KMS-11 (cell line): ENCODE measurements around the gene SMIM15.

ENCODE experiments used
- H2AFZ ChIP-seq: fragments of 200-600 bp; sonication (generic); 2 replicates; pipeline ENCODE4 v1.6.1; 2016; ENCODE audit warnings: antibody characterized with exemption, mixed run types, low read depth
- H3K27ac ChIP-seq: fragments of 200-600 bp; sonication (generic); 2 replicates; pipeline ENCODE4 v1.6.1; 2016; ENCODE audit warnings: mild to moderate bottlenecking, mixed run types
- H3K27me3 ChIP-seq: fragments of 200-600 bp; sonication (generic); 2 replicates; pipeline ENCODE4 v1.6.1; 2017; ENCODE audit warnings: mild to moderate bottlenecking, low read depth, mixed run types, moderate library complexity; ENCODE audit not compliant: insufficient read depth
- H3K36me3 ChIP-seq: fragments of 200-600 bp; sonication (generic); 2 replicates; pipeline ENCODE4 v1.6.1; 2017; ENCODE audit warnings: mild to moderate bottlenecking, mixed run types; ENCODE audit not compliant: insufficient read depth
- H3K4me1 ChIP-seq: fragments of 200-600 bp; sonication (generic); 2 replicates; pipeline ENCODE4 v1.6.1; 2016; ENCODE audit warnings: mild to moderate bottlenecking, low read depth, mixed run types; ENCODE audit not compliant: poor library complexity, severe bottlenecking
- H3K4me2 ChIP-seq: fragments of 200-600 bp; sonication (generic); 2 replicates; pipeline ENCODE4 v1.7.0; 2016; ENCODE audit warnings: mild to moderate bottlenecking, mixed run types
- H3K4me3 ChIP-seq: fragments of 200-600 bp; sonication (generic); IDR thresholded peaks from 2 replicates; pipeline ENCODE4 v1.6.1; 2017; ENCODE audit warnings: low read depth, low read length, mixed read lengths; ENCODE audit not compliant: insufficient read depth
- H3K79me2 ChIP-seq: fragments of 200-600 bp; sonication (generic); 2 replicates; pipeline ENCODE4 v1.6.1; 2016; ENCODE audit warnings: low read depth, mixed run types; ENCODE audit not compliant: insufficient read depth
- H3K9ac ChIP-seq: fragments of 200-600 bp; sonication (generic); 2 replicates; pipeline ENCODE4 v1.6.1; 2016; ENCODE audit warnings: mild to moderate bottlenecking, mixed run types
- H4K20me1 ChIP-seq: fragments of 200-600 bp; sonication (generic); 2 replicates; pipeline ENCODE4 v1.6.1; 2016; ENCODE audit warnings: mild to moderate bottlenecking, mixed run types; ENCODE audit not compliant: insufficient read depth
- TF ChIP-seq, protein P1 (sequence below): fragments of 200-600 bp; sonication (generic); conservative IDR thresholded peaks from 2 replicates; pipeline ENCODE4 v1.6.1; 2017; ENCODE audit warnings: low read depth, mild to moderate bottlenecking, antibody characterized with exemption, low read length, moderate library complexity, mixed read lengths

Gene SMIM15

DNA sequence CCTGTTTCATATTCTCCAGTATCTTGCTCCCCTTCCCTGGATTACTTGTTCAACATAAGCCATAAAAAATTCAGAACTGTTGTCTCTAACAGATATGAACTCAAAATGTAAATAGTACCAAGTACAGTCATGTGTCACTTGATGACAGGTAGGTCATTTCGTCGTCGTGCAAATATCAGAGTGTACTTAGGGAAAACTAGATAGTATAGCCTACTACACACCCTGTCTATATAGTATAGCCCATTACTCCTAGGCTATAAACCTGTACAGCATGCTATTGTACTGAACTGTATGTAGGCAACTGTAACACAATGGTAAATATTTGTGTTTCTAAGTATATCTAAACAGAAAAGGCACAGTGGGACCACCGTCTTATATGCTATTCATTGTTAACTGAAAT lies 39.1 kb downstream of the SMIM15 start:
- no peaks in the 10 kb centered on the region for H4K20me1 ChIP-seq
- no peaks in the 10 kb centered on the region for H3K4me1 ChIP-seq
- TF ChIP-seq, protein P1, sequence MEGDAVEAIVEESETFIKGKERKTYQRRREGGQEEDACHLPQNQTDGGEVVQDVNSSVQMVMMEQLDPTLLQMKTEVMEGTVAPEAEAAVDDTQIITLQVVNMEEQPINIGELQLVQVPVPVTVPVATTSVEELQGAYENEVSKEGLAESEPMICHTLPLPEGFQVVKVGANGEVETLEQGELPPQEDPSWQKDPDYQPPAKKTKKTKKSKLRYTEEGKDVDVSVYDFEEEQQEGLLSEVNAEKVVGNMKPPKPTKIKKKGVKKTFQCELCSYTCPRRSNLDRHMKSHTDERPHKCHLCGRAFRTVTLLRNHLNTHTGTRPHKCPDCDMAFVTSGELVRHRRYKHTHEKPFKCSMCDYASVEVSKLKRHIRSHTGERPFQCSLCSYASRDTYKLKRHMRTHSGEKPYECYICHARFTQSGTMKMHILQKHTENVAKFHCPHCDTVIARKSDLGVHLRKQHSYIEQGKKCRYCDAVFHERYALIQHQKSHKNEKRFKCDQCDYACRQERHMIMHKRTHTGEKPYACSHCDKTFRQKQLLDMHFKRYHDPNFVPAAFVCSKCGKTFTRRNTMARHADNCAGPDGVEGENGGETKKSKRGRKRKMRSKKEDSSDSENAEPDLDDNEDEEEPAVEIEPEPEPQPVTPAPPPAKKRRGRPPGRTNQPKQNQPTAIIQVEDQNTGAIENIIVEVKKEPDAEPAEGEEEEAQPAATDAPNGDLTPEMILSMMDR: no peak
- H2AFZ ChIP-seq: no peak overlapping the region
- no peaks in the 10 kb centered on the region for H3K27me3 ChIP-seq
- no peak overlapping the region for H3K4me2 ChIP-seq
- H3K27ac ChIP-seq: no peak overlapping the region
- no peak overlapping the region for H3K4me3 ChIP-seq
- no peaks in the 10 kb centered on the region for H3K36me3 ChIP-seq
- H3K79me2 ChIP-seq: no peaks in the 10 kb centered on the region
- H3K9ac ChIP-seq: no peak overlapping the region

DNA sequence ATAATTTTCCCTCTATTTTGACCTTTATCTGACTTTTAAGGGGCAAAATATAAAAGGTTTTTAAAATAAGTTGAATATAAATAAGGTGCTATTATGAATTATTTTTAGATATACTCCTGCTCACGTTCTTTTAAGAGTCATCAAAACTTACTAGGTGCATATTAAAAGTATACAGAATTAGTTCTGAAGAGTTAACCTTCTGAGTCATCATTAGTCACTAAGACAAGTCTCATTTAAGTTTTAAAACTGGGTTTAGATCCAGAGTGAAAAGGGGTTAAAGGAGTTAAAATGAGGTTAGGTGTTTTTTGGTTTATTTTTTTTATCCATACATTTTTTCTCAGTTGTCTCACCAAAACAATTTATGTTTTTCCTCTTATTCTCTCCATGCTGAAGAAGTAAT lies 41.7 kb downstream of the SMIM15 start:
- H2AFZ ChIP-seq: no peak overlapping the region
- no peak overlapping the region for H3K4me3 ChIP-seq
- no peaks in the 10 kb centered on the region for H4K20me1 ChIP-seq
- TF ChIP-seq, protein P1: no peak
- no peaks in the 10 kb centered on the region for H3K4me1 ChIP-seq
- no peak overlapping the region for H3K4me2 ChIP-seq
- no peak overlapping the region for H3K27ac ChIP-seq
- no peaks in the 10 kb centered on the region for H3K27me3 ChIP-seq
- H3K36me3 ChIP-seq: no peaks in the 10 kb centered on the region
- no peak overlapping the region for H3K9ac ChIP-seq
- no peaks in the 10 kb centered on the region for H3K79me2 ChIP-seq

DNA sequence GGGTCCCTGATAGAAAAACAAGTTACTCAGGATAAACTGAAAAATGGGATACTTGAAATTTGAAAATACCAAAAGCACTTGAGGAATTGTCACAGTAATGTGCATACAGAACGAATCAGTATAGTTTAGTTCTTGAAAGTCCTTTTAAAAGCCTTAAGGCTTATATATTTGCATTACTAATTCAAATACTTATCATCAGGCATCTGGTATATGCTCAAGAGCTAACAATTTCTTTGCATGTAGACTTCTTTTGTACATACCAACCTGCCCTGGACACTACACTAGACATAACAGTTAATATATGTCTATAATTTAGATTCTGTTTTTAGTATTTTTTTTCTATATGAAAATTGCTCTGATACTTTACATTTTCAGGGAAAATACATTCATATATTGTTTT lies 43.2 kb downstream of the SMIM15 start:
- TF ChIP-seq, protein P1: no peak
- H2AFZ ChIP-seq: no peak overlapping the region
- no peaks in the 10 kb centered on the region for H3K79me2 ChIP-seq
- H3K4me3 ChIP-seq: no peak overlapping the region
- H3K4me2 ChIP-seq: no peak overlapping the region
- H3K36me3 ChIP-seq: no peaks in the 10 kb centered on the region
- H4K20me1 ChIP-seq: no peaks in the 10 kb centered on the region
- H3K4me1 ChIP-seq: no peaks in the 10 kb centered on the region
- H3K9ac ChIP-seq: no peak overlapping the region
- H3K27me3 ChIP-seq: no peaks in the 10 kb centered on the region
- H3K27ac ChIP-seq: no peak overlapping the region

DNA sequence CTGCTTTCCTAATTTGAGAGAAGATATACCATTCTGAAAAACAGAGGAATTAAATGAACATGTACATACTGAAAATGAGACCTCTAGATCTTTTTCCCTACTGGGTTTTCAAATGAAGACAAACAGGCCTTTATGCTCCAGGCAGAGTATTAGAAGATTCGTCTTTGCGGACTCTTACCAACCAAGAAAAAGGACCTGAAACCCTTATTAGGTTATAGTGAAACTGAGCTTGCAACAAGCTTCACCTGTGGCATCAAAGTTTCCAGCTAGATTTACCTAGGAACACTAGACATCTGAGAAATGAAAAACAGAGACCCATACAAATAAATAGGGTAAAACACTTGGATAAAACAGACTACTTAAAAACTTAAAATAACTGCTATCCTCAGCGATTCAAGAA lies 46.3 kb downstream of the SMIM15 start:
- no peaks in the 10 kb centered on the region for H3K79me2 ChIP-seq
- TF ChIP-seq, protein P1: no peak
- H3K36me3 ChIP-seq: no peaks in the 10 kb centered on the region
- H3K4me2 ChIP-seq: no peak overlapping the region
- H4K20me1 ChIP-seq: no peaks in the 10 kb centered on the region
- H2AFZ ChIP-seq: no peak overlapping the region
- no peak overlapping the region for H3K27ac ChIP-seq
- H3K4me3 ChIP-seq: no peak overlapping the region
- no peaks in the 10 kb centered on the region for H3K4me1 ChIP-seq
- no peaks in the 10 kb centered on the region for H3K27me3 ChIP-seq
- no peak overlapping the region for H3K9ac ChIP-seq

DNA sequence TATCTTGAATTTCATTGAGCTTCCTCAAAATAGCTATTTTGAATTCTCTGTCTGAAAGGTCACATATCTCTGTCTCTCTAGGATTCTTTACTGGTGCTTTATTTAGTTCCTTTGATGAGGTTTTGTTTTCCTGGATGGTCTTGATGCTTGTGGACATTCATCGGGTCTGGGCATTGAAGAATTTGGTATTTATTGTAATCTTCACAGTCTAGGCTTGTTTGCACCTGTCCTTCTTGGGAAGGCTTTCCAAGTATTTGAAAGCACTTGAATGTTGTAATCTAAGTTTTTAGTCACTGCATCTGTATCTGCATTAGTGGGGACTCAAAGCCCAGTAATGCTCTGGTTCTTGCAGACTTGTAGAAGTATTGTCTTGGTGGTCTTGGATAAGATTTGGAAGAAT lies 47.8 kb downstream of the SMIM15 start:
- no peaks in the 10 kb centered on the region for H3K27me3 ChIP-seq
- no peak overlapping the region for H2AFZ ChIP-seq
- H3K9ac ChIP-seq: no peak overlapping the region
- H4K20me1 ChIP-seq: no peaks in the 10 kb centered on the region
- H3K4me3 ChIP-seq: no peak overlapping the region
- H3K79me2 ChIP-seq: no peaks in the 10 kb centered on the region
- TF ChIP-seq, protein P1: no peak
- no peaks in the 10 kb centered on the region for H3K4me1 ChIP-seq
- no peaks in the 10 kb centered on the region for H3K36me3 ChIP-seq
- H3K27ac ChIP-seq: no peak overlapping the region
- H3K4me2 ChIP-seq: no peak overlapping the region
